GM12872 (cell line): ENCODE measurements around the gene KRT72.

Experiments used
- TF ChIP-seq, protein P1 (sequence below): IDR thresholded peaks from 3 replicates; pipeline ENCODE4 v1.5.1; 2011; ENCODE audit warnings: low read depth, mild to moderate bottlenecking, low read length, moderate library complexity; ENCODE audit not compliant: insufficient read depth

KRT72 gene

DNA sequence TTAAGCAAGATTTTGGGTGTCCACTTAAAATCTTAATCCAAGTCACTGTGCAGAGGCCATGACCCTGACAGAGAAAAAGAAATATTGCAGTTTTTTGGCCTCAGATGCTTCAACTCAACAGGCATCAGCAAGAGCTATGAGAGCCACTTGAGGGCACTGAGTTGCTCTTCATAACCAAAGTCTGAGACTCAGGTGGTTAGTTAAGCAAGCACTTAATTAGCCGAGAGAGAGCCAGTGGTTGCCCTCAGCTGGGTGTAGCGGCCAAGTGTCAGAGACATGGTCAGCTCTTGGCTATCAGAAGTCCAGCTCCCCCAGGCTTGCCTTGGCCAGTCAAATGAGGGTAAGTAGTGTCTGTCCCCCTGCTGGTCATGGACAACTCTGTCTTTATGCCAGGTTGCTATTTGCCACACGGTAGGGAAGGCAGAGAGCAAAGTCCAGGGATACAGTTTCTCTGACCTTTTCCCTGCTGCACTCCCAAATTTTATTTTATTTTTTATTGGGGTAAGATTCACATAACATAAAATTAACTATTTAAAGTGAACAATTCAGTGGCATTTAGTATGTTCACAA, 39.3 kb downstream of the KRT72 start:
- TF ChIP-seq, protein P1, sequence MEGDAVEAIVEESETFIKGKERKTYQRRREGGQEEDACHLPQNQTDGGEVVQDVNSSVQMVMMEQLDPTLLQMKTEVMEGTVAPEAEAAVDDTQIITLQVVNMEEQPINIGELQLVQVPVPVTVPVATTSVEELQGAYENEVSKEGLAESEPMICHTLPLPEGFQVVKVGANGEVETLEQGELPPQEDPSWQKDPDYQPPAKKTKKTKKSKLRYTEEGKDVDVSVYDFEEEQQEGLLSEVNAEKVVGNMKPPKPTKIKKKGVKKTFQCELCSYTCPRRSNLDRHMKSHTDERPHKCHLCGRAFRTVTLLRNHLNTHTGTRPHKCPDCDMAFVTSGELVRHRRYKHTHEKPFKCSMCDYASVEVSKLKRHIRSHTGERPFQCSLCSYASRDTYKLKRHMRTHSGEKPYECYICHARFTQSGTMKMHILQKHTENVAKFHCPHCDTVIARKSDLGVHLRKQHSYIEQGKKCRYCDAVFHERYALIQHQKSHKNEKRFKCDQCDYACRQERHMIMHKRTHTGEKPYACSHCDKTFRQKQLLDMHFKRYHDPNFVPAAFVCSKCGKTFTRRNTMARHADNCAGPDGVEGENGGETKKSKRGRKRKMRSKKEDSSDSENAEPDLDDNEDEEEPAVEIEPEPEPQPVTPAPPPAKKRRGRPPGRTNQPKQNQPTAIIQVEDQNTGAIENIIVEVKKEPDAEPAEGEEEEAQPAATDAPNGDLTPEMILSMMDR, result peak; percentile 42

GRCh38 chr12:52559979-52560378, 41.3 kb downstream of the KRT72 start:
- TF ChIP-seq, protein P1, result no peak

- TF ChIP-seq, protein P1, result no peak
Measured at GRCh38 chr12:52558781-52559445, 42.4 kb downstream of the KRT72 start.

DNA sequence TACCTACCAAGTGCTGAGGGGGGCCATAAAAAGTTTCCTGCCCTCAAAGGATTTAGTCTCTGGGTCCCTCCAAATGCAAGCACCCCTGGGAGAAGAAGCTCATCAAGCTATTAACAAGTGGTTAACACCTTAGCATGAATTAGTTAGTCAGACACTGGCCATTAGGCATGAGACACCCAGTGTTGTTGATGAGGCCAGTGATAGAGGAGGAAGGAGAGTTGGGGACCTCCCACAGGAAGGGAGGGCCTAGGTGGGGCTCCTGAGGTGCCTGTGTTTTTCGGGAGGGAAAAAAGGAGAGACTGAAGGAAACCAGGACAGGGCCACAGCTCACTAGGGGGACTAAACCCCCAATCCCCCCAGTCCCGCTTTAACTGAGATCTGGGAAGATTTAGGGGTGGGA, 43.8 kb downstream of the KRT72 start:
- TF ChIP-seq, protein P1, result no peak

- TF ChIP-seq, protein P1, result no peak
Measured at GRCh38 chr12:52555577-52555976, 45.7 kb downstream of the KRT72 start.

GRCh38 chr12:52552681-52553195, 48.5 kb downstream of the KRT72 start, which contains the start of gene KRT71:
Gene KRT71 (minus strand): TSS chr12:52553145. CDS start chr12:52553077, 68 bp downstream.
- TF ChIP-seq, protein P1, result no peak

GRCh38 chr12:52552055-52552454, 49.2 kb downstream of the KRT72 start:
- TF ChIP-seq, protein P1, result no peak
